HCT116 (cell line): ENCODE data around the gene LNPK. TPM values are rescaled to one million over a fixed set of nuclear protein-coding genes. Genes with fewer than 3 reads are reported as not detected.

Source experiments
- ATAC-seq: fragments of 200-7000 bp; cut with Tn5 transposase; 2 replicates; pipeline ENCODE4 v1.9.1; 2020; ENCODE audit warnings: mild to moderate bottlenecking, moderate library complexity
- BruUV-seq: library from RNA; stranded (reverse); fragments of 400-500 nt; replicated peaks from 2 replicates; lab custom pipeline; 2021; lab: Mats Ljungman, UMichigan
- CTCF ChIA-PET: fragments of 300-600 bp; sonication (Branson Sonifier 250); formaldehyde crosslinking; loops from one replicate; lab custom pipeline; 2021; ENCODE audit warnings: antibody characterized with exemption; lab: Charles Lee
- POLR2A ChIA-PET: fragments of 300-600, 350-600 bp; sonication (Branson Sonifier 250); formaldehyde crosslinking; loops from one replicate; lab custom pipeline; 2021; ENCODE audit warnings: antibody characterized with exemption; lab: Charles Lee
- RAD21 ChIA-PET, 2 experiments: fragments of 300-600 bp; sonication (Branson Sonifier 250); formaldehyde crosslinking; loops; one replicate each; lab custom pipeline; 2023; ENCODE audit warnings: low total read pairs in 2 of 2; ENCODE audit not compliant: uncharacterized antibody in 2 of 2, unreplicated experiment in 2 of 2, low non-redundant PET in 1 of 2; lab: Charles Lee
- DNase-seq: peaks from one replicate; pipeline ENCODE4 v3.0.0-alpha.2; 2010; ENCODE audit warnings: low read depth, low spot score
- H2AFZ ChIP-seq: fragments of 200-600 bp; shearing (Covaris generic), sonication (generic); 2 replicates; pipeline ENCODE4 v1.6.1; 2017; ENCODE audit warnings: low read depth, mixed run types, mixed read lengths, antibody characterized with exemption, low read length; ENCODE audit not compliant: poor library complexity, severe bottlenecking
- H3K27ac ChIP-seq: 2 replicates; pipeline ENCODE4 v1.5.1; 2012; ENCODE audit warnings: low read depth, low read length
- H3K27me3 ChIP-seq: fragments of 200-600 bp; sonication (generic); 2 replicates; pipeline ENCODE4 v1.6.1; 2016; ENCODE audit warnings: mixed run types, low read length, mixed read lengths; ENCODE audit not compliant: insufficient read depth
- H3K36me3 ChIP-seq, 2 experiments: fragments of 200-500 bp in 1 of 2; fragments of 200-600 bp in 1 of 2; sonication (Bioruptor generic) in 1 of 2; sonication (generic) in 1 of 2; 2 replicates each; pipeline versions ENCODE4 v1.5.1 to v1.6.1; 2014 to 2016; ENCODE audit warnings: low read length in 2 of 2, inconsistent platforms in 1 of 2, mixed read lengths in 1 of 2, mixed run types in 1 of 2; ENCODE audit not compliant: insufficient read depth in 2 of 2, control insufficient read depth in 1 of 2
- H3K4me1 ChIP-seq, 2 experiments: fragments of 200-600 bp in 1 of 2; sonication (generic) in 1 of 2; 2 replicates each; pipeline versions ENCODE4 v1.5.1 to v1.6.1; 2012 to 2017; ENCODE audit warnings: low read length in 2 of 2, inconsistent platforms in 1 of 2, mild to moderate bottlenecking in 1 of 2, mixed read lengths in 1 of 2, mixed run types in 1 of 2, moderate library complexity in 1 of 2; ENCODE audit not compliant: insufficient read depth in 2 of 2, control insufficient read depth in 1 of 2
- H3K4me2 ChIP-seq: fragments of 200-600 bp; sonication (generic); 2 replicates; pipeline ENCODE4 v1.6.1; 2017; ENCODE audit warnings: mixed run types, low read length, mixed read lengths
- H3K4me3 ChIP-seq, 2 experiments: fragments of 200-600 bp in 1 of 2; sonication (generic) in 1 of 2; replicated peaks in 1 of 2; 2 replicates each; pipeline ENCODE4 v1.5.1; 2011 to 2016; ENCODE audit warnings: low read length in 2 of 2, control low read depth in 1 of 2, low read depth in 1 of 2, mild to moderate bottlenecking in 1 of 2, mixed read lengths in 1 of 2, mixed run types in 1 of 2
- H3K79me2 ChIP-seq: fragments of 200-600 bp; sonication (generic); 2 replicates; pipeline ENCODE4 v1.6.1; 2017; ENCODE audit warnings: mild to moderate bottlenecking, mixed run types, low read length, moderate library complexity, mixed read lengths; ENCODE audit not compliant: insufficient read depth
- H3K9ac ChIP-seq: fragments of 200-600 bp; sonication (generic); 2 replicates; pipeline ENCODE4 v1.6.1; 2016; ENCODE audit warnings: low read length, mixed read lengths
- H3K9me2 ChIP-seq: fragments of 200-600 bp; sonication (generic), shearing (Covaris generic); 2 replicates; pipeline ENCODE4 v1.6.1; 2017; ENCODE audit warnings: mixed run types, mild to moderate bottlenecking, moderate library complexity; ENCODE audit not compliant: insufficient read depth
- H3K9me3 ChIP-seq, 2 experiments: fragments of 200-500 bp in 1 of 2; fragments of 200-600 bp in 1 of 2; sonication (Bioruptor generic) in 1 of 2; sonication (generic) in 1 of 2; 2 replicates each; pipeline ENCODE4 v1.6.1; 2014 to 2017; ENCODE audit warnings: low read length in 2 of 2, mixed read lengths in 2 of 2, inconsistent platforms in 1 of 2, low read depth in 1 of 2, mild to moderate bottlenecking in 1 of 2, mixed run types in 1 of 2, moderate library complexity in 1 of 2; ENCODE audit not compliant: control insufficient read depth in 1 of 2, insufficient read depth in 1 of 2
- H4K20me1 ChIP-seq: fragments of 200-600 bp; sonication (generic), shearing (Covaris generic); 2 replicates; pipeline ENCODE4 v1.6.1; 2017; ENCODE audit warnings: mixed run types, mild to moderate bottlenecking, moderate library complexity; ENCODE audit not compliant: insufficient read depth
- CBX3 ChIP-seq: IDR thresholded peaks from 2 replicates; pipeline ENCODE4 v1.6.1; 2012; ENCODE audit warnings: low read depth
- CEBPB ChIP-seq: IDR thresholded peaks from 2 replicates; pipeline ENCODE4 v1.6.1; 2012; ENCODE audit warnings: low read depth
- CTCF ChIP-seq, 3 experiments: fragments of 200-600 bp in 1 of 3; sonication (generic) in 1 of 3; IDR thresholded peaks in 2 of 3; conservative IDR thresholded peaks in 1 of 3; 2 replicates each; pipeline ENCODE4 v1.5.1; 2012 to 2017; ENCODE audit warnings: low read depth in 2 of 3, low read length in 2 of 3, antibody characterized with exemption in 1 of 3, borderline replicate concordance in 1 of 3, control low read depth in 1 of 3, mild to moderate bottlenecking in 1 of 3, mixed read lengths in 1 of 3, mixed run types in 1 of 3, moderate library complexity in 1 of 3; ENCODE audit not compliant: insufficient read depth in 1 of 3
- ELF1 ChIP-seq: IDR thresholded peaks from 2 replicates; pipeline ENCODE4 v1.6.1; 2012; ENCODE audit warnings: low read depth, borderline replicate concordance
- EZH2phosphoT487 ChIP-seq: fragments of 200-600 bp; IDR thresholded peaks from 2 replicates; pipeline ENCODE4 v1.6.1; 2018; ENCODE audit warnings: antibody characterized with exemption, borderline replicate concordance
- RAD21 ChIP-seq: IDR thresholded peaks from 2 replicates; pipeline ENCODE4 v1.6.1; 2012; ENCODE audit warnings: low read depth, mild to moderate bottlenecking
- SP1 ChIP-seq: IDR thresholded peaks from 2 replicates; pipeline ENCODE4 v1.6.1; 2012; ENCODE audit warnings: low read depth
- YY1 ChIP-seq: IDR thresholded peaks from 2 replicates; pipeline ENCODE4 v1.6.1; 2011; ENCODE audit warnings: low read length, low read depth, moderate library complexity, mild to moderate bottlenecking; ENCODE audit not compliant: insufficient replicate concordance; ENCODE audit errors: extremely low read depth
- intact Hi-C: fragments of 100-400 bp; cut with micrococcal nuclease; formaldehyde crosslinking; loops from 2 replicates; pipeline ENCODE4 v1.10.0; 2022
- total RNA-seq: library from RNA; stranded (reverse); gene quantifications from one replicate; pipeline ENCODE4 v1.2.1, GENCODE V29; 2021; ENCODE audit not compliant: unreplicated experiment
- TF ChIP-seq, protein P1 (sequence below): IDR thresholded peaks from 2 replicates; pipeline ENCODE4 v1.6.1; 2012; ENCODE audit warnings: low read depth
- TF ChIP-seq, protein P2 (sequence below): IDR thresholded peaks from 2 replicates; pipeline ENCODE4 v1.6.1; 2011; ENCODE audit warnings: mild to moderate bottlenecking, low read length, moderate library complexity; ENCODE audit not compliant: insufficient replicate concordance; ENCODE audit errors: extremely low read depth
- TF ChIP-seq, protein P3 (sequence below): IDR thresholded peaks from 2 replicates; pipeline ENCODE4 v1.6.1; 2012

Gene LNPK
- total RNA-seq, 1 experiment from 2014 or later, result 22.3 TPM

DNA sequence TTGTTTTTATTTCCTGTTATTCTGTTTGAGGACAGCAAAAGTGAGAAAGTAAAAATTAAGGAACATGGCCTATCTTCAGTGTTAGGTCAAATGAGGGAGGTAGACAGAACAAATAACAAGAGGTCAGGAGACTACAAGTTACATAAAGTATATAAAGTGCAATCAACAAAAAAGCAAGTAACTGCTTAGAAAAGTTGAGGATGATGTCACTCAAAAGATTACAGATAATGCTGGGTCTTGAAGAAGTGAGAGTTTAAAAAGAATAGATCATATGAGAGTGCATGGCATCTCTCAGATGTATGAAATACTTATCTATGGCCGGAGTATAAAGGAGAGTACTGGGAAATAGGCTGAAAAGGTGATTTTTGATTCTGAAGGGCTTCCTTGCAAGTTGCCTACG, 79.9 kb downstream of the LNPK start:
- POLR2A ChIA-PET, result no interaction called here
- no peaks in the 10 kb centered on the region for H3K9me3 ChIP-seq
- DNase-seq, result no peak

GRCh38 chr2:175918935-175919334, 83.1 kb downstream of the LNPK start:
- Histone ChIP-seq H3K36me3 (no peaks in the 10 kb centered on the region), H4K20me1 (no peaks in the 10 kb centered on the region), H3K9me3 (no peaks in the 10 kb centered on the region), H2AFZ (no peak overlapping the region), H3K4me1 (no peaks in the 10 kb centered on the region), H3K4me2 (no peak overlapping the region), H3K9ac (no peak overlapping the region), H3K4me3 (no peak overlapping the region), H3K9me2 (no peaks in the 10 kb centered on the region), H3K27me3 (no peaks in the 10 kb centered on the region), H3K27ac (no peak overlapping the region), H3K79me2 (no peaks in the 10 kb centered on the region)
- CTCF ChIA-PET, result no interaction called here
- no TSS peak for BruUV-seq
- ATAC-seq, result no peak
- no peak for DNase-seq
- intact Hi-C loops, result no loop called here
- POLR2A ChIA-PET, result no interaction called here
- RAD21 ChIA-PET, result no interaction called here
- no peak for TF ChIP-seq YY1
- TF ChIP-seq, protein P1, sequence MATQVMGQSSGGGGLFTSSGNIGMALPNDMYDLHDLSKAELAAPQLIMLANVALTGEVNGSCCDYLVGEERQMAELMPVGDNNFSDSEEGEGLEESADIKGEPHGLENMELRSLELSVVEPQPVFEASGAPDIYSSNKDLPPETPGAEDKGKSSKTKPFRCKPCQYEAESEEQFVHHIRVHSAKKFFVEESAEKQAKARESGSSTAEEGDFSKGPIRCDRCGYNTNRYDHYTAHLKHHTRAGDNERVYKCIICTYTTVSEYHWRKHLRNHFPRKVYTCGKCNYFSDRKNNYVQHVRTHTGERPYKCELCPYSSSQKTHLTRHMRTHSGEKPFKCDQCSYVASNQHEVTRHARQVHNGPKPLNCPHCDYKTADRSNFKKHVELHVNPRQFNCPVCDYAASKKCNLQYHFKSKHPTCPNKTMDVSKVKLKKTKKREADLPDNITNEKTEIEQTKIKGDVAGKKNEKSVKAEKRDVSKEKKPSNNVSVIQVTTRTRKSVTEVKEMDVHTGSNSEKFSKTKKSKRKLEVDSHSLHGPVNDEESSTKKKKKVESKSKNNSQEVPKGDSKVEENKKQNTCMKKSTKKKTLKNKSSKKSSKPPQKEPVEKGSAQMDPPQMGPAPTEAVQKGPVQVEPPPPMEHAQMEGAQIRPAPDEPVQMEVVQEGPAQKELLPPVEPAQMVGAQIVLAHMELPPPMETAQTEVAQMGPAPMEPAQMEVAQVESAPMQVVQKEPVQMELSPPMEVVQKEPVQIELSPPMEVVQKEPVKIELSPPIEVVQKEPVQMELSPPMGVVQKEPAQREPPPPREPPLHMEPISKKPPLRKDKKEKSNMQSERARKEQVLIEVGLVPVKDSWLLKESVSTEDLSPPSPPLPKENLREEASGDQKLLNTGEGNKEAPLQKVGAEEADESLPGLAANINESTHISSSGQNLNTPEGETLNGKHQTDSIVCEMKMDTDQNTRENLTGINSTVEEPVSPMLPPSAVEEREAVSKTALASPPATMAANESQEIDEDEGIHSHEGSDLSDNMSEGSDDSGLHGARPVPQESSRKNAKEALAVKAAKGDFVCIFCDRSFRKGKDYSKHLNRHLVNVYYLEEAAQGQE, result no peak
- TF ChIP-seq CTCF (IDR thresholded peaks at IDR 0.05 in 2 of 3, conservative IDR thresholded peaks at IDR 0.05 in 1 of 3; ENCODE audit: borderline replicate concordance in 1 of 3, insufficient read depth in 1 of 3, low read depth in 2 of 3, low read length in 2 of 3), result no peak
- no peak for TF ChIP-seq ELF1
- no peak for TF ChIP-seq CBX3

More for the DNA sequence above, 79.9 kb downstream of the LNPK start:
- intact Hi-C loops, result no loop called here
- Histone ChIP-seq H2AFZ (no peak overlapping the region), H3K27ac (no peak overlapping the region), H3K27me3 (no peaks in the 10 kb centered on the region), H3K9me2 (no peaks in the 10 kb centered on the region), H3K4me2 (no peak overlapping the region)
- BruUV-seq, result no TSS peak
- TF ChIP-seq CEBPB (no peak), ELF1 (no peak), SP1 (no peak), EZH2phosphoT487 (no peak), RAD21 (no peak)
- TF ChIP-seq, protein P2, sequence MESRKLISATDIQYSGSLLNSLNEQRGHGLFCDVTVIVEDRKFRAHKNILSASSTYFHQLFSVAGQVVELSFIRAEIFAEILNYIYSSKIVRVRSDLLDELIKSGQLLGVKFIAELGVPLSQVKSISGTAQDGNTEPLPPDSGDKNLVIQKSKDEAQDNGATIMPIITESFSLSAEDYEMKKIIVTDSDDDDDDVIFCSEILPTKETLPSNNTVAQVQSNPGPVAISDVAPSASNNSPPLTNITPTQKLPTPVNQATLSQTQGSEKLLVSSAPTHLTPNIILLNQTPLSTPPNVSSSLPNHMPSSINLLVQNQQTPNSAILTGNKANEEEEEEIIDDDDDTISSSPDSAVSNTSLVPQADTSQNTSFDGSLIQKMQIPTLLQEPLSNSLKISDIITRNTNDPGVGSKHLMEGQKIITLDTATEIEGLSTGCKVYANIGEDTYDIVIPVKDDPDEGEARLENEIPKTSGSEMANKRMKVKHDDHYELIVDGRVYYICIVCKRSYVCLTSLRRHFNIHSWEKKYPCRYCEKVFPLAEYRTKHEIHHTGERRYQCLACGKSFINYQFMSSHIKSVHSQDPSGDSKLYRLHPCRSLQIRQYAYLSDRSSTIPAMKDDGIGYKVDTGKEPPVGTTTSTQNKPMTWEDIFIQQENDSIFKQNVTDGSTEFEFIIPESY, result no peak
- TF ChIP-seq, protein P3, sequence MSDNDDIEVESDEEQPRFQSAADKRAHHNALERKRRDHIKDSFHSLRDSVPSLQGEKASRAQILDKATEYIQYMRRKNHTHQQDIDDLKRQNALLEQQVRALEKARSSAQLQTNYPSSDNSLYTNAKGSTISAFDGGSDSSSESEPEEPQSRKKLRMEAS, result no peak
- TF ChIP-seq, all 23 proteins: peak for 0
- ChIA-PET RAD21 (no interaction called here), CTCF (no interaction called here)
- no peaks in the 10 kb centered on the region for H3K79me2 ChIP-seq
- no peaks in the 10 kb centered on the region for H3K36me3 ChIP-seq
- H3K9ac ChIP-seq, result no peak overlapping the region
- H3K4me1 ChIP-seq, result no peaks in the 10 kb centered on the region
- H3K4me3 ChIP-seq, result no peak overlapping the region
- H4K20me1 ChIP-seq, result no peaks in the 10 kb centered on the region
- no peak for ATAC-seq
